ENCODE results near the gene WDR82.
A peak's percentile ranks its signal among the peaks of the same experiment; 100 is the strongest.

The WDR82 gene

DNA sequence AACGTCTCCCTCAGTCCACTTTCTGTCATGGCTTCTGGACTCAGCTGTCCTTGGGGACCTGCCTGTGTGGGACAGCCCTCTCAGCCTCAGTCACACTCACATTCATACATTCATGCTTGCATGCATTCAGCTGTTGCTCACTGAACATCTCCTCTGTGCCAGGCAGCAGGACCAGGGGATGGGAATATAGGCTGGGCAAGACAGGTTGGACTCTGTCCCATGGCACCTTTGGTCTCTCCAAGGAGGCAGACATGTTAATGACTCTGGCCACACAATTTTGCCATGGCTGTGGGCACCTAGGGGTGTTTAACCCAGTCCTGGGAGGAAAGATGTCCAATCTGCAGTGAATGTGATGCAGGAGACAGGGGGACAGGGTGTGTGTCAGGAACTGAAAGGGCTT is 29.9 kb upstream of the WDR82 start:
- in situ Hi-C loops (cut with HindIII; ENCODE audit: low sequenced_read_pairs) = no loop called here
- H3K4me3 ChIP-seq (ENCODE audit: low read depth, low read length) = no peak overlapping the region
- TF ChIP-seq, protein P1, sequence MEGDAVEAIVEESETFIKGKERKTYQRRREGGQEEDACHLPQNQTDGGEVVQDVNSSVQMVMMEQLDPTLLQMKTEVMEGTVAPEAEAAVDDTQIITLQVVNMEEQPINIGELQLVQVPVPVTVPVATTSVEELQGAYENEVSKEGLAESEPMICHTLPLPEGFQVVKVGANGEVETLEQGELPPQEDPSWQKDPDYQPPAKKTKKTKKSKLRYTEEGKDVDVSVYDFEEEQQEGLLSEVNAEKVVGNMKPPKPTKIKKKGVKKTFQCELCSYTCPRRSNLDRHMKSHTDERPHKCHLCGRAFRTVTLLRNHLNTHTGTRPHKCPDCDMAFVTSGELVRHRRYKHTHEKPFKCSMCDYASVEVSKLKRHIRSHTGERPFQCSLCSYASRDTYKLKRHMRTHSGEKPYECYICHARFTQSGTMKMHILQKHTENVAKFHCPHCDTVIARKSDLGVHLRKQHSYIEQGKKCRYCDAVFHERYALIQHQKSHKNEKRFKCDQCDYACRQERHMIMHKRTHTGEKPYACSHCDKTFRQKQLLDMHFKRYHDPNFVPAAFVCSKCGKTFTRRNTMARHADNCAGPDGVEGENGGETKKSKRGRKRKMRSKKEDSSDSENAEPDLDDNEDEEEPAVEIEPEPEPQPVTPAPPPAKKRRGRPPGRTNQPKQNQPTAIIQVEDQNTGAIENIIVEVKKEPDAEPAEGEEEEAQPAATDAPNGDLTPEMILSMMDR (IDR thresholded peaks at IDR 0.05; ENCODE audit: low read depth, low read length) = no peak
- no peak for DNase-seq (ENCODE audit: low read depth, low spot score)

DNA sequence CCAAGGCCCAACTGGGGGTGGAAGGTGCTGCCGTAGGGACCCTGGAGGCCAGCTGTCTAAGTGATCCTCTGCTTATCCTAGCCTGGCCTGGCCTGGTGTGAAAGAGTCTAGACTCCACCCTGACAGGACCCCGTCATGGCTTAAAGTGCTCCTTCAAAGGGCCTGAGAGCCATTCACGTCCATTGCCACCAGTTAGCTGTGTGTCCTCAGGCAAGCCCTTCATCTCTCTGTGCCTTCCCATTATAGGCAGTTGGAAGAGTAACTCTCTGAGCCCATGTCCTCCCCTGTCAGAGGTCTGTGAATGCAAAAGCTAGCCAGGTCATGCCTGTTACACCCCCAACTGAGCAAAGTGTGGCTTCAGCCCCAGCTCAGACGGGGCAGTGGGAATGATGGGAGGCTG is 28.5 kb upstream of the WDR82 start:
- DNase-seq (ENCODE audit: low read depth, low spot score) = no peak
- in situ Hi-C loops (cut with HindIII; ENCODE audit: low sequenced_read_pairs) = no loop called here
- TF ChIP-seq, protein P1 (IDR thresholded peaks at IDR 0.05; ENCODE audit: low read depth, low read length) = no peak
- H3K4me3 ChIP-seq (ENCODE audit: low read depth, low read length) = no peak overlapping the region

- H3K4me3 ChIP-seq (ENCODE audit: low read depth, low read length) = no peak overlapping the region
- in situ Hi-C loops (cut with HindIII; ENCODE audit: low sequenced_read_pairs) = no loop called here
- TF ChIP-seq, protein P1 (IDR thresholded peaks at IDR 0.05; ENCODE audit: low read depth, low read length) = no peak
- no peak for DNase-seq (ENCODE audit: low read depth, low spot score)
Measured at GRCh38 chr3:52305926-52306325, 27.5 kb upstream of the WDR82 start.

DNA sequence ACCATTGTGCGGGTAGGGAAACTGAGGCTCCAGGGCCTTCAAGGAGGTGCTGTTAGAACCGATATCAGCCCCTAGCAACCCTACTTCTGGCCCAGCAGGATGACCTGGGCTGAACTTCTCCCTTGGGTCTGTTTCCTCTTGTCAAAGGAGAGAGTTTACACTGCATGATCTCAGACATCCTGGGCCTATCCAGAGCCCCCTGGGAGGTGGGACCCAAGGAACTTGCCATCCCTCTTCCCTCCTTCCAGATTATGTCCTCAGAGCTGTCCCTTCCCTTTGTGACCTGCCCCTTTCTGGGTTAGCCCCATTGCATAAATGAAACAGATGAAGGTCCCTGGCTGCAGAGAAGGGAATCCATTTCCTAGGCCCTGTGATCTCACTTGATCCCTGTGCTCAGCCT is 25.4 kb upstream of the WDR82 start:
- in situ Hi-C loops (cut with HindIII; ENCODE audit: low sequenced_read_pairs) = no loop called here
- DNase-seq (ENCODE audit: low read depth, low spot score) = no peak
- no peak overlapping the region for H3K4me3 ChIP-seq (ENCODE audit: low read depth, low read length)
- TF ChIP-seq, protein P1 (IDR thresholded peaks at IDR 0.05; ENCODE audit: low read depth, low read length) = no peak

GRCh38 chr3:52302426-52303145 is 24.1 kb upstream of the WDR82 start:
- no peak for DNase-seq (ENCODE audit: low read depth, low spot score)
- in situ Hi-C loops (cut with HindIII; ENCODE audit: low sequenced_read_pairs) = no loop called here
- TF ChIP-seq, protein P1 (IDR thresholded peaks at IDR 0.05; ENCODE audit: low read depth, low read length) = no peak
- H3K4me3 ChIP-seq (ENCODE audit: low read depth, low read length) = no peak overlapping the region

DNA sequence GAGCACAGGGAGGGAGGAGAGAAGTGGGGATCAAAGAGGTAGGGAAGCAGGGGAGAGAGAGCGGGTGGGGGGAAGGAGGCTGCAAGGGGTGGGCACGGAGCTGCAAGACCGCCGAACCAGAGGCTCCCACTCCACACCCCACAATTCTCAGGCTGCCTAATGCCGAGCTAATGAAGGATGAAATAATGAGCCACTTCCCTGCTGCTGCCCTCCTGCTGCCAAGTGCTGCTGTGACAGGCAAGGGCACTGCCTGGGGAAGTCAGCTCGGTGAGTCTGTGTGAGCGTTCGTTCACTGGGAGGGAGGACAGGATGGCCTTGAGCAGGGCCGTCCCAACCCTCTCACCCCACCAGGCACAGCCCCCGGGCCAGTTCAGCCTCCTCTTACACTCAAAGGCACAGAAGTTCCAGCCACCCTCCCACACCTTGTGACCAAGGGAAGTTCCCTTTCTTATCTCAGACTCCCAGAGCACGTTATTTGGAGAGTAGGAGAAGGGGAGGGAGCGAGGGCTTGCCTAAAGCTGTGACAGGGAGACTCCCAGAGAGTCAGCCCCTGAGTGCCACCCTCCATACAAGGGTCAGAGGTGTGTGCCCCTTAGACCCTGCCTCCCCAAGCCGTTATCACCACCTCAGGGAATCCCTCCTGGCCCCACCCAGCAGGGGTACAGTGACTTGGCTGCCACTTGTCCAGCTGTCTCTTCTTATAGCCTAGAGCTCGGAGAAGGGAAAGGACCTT is 21.6 kb upstream of the WDR82 start:
- TF ChIP-seq, protein P1 (IDR thresholded peaks at IDR 0.05; ENCODE audit: low read depth, low read length) = peak; percentile 31
- in situ Hi-C loops (cut with HindIII; ENCODE audit: low sequenced_read_pairs) = no loop called here
- no peak overlapping the region for H3K4me3 ChIP-seq (ENCODE audit: low read depth, low read length)
- peak; percentile 14 for DNase-seq (ENCODE audit: low read depth, low spot score)

Data from astrocyte of the spinal cord (primary cell).